ENCODE data around the gene MBD3L1. TPM values are rescaled to one million over a fixed set of nuclear protein-coding genes. Genes with fewer than 3 reads are reported as not detected.

The MBD3L1 gene
- polyA plus RNA-seq, 3 donors: not detected

GRCh38 chr19:8887364-8887763, 55.2 kb downstream of the MBD3L1 start:
- Mint-ChIP-seq H3K27me3 (ENCODE audit: low read depth in 3 of 3) (no peaks in the 10 kb centered on the region), H3K9me3 (peaks cover 0 to 9% (median 4%) of the 10 kb centered on the region in 7 donors), H3K27ac (no peak overlapping the region), H3K36me3 (no peaks in the 10 kb centered on the region), H3K4me1 (no peaks in the 10 kb centered on the region), H3K4me3 (no peak overlapping the region)
- Histone ChIP-seq H3K9ac (ENCODE audit: insufficient read depth, low read length, poor library complexity, severe bottlenecking) (no peak overlapping the region), H3K27ac (ENCODE audit: low read depth in 1 of 2, low read length in 2 of 2) (no peak overlapping the region), H3K79me2 (ENCODE audit: insufficient read depth, low read length) (no peaks in the 10 kb centered on the region), H3K4me2 (replicated peaks; ENCODE audit: extremely low read depth, low read length, poor library complexity, severe bottlenecking) (no peak overlapping the region), H3K27me3 (ENCODE audit: control insufficient read depth in 2 of 2, insufficient read depth in 2 of 2, low read length in 2 of 2) (no peaks in the 10 kb centered on the region), H2AFZ (ENCODE audit: insufficient read depth, low read depth, low read length, poor library complexity, severe bottlenecking) (no peak overlapping the region), H4K20me1 (ENCODE audit: insufficient read depth, low read length) (no peaks in the 10 kb centered on the region), H3K36me3 (replicated peaks in 1 of 2; ENCODE audit: control insufficient read depth in 1 of 2, insufficient read depth in 2 of 2, low read length in 2 of 2) (no peaks in the 10 kb centered on the region), H3K4me3 (replicated peaks in 1 of 3; ENCODE audit: low read depth in 2 of 3, low read length in 3 of 3) (no peak overlapping the region), H3K9me3 (replicated peaks in 1 of 2; ENCODE audit: control insufficient read depth in 1 of 2, insufficient read depth in 1 of 2, low read length in 2 of 2) (peaks cover 6 to 13% of the 10 kb centered on the region in 2 donors), H3K4me1 (ENCODE audit: control insufficient read depth in 1 of 2, insufficient read depth in 2 of 2, low read length in 2 of 2) (no peaks in the 10 kb centered on the region)
- intact Hi-C loops (cut with micrococcal nuclease): no loop called here
- WGBS (ENCODE audit: insufficient coverage): 85% methylated on average over 2 of the region's 2 CpGs
- no peak for DNase-seq
- TF ChIP-seq CTCF (IDR thresholded peaks at IDR 0.05): no peak

GRCh38 chr19:8890260-8890659, 58.1 kb downstream of the MBD3L1 start:
- Histone ChIP-seq H3K79me2 (ENCODE audit: insufficient read depth, low read length) (no peaks in the 10 kb centered on the region), H3K4me2 (replicated peaks; ENCODE audit: extremely low read depth, low read length, poor library complexity, severe bottlenecking) (no peak overlapping the region), H3K9ac (ENCODE audit: insufficient read depth, low read length, poor library complexity, severe bottlenecking) (no peak overlapping the region), H3K36me3 (replicated peaks in 1 of 2; ENCODE audit: control insufficient read depth in 1 of 2, insufficient read depth in 2 of 2, low read length in 2 of 2) (no peaks in the 10 kb centered on the region), H3K4me3 (replicated peaks in 1 of 3; ENCODE audit: low read depth in 2 of 3, low read length in 3 of 3) (no peak overlapping the region), H3K9me3 (replicated peaks in 1 of 2; ENCODE audit: control insufficient read depth in 1 of 2, insufficient read depth in 1 of 2, low read length in 2 of 2) (peaks cover 6 to 8% of the 10 kb centered on the region in 2 donors), H3K4me1 (ENCODE audit: control insufficient read depth in 1 of 2, insufficient read depth in 2 of 2, low read length in 2 of 2) (no peaks in the 10 kb centered on the region), H2AFZ (ENCODE audit: insufficient read depth, low read depth, low read length, poor library complexity, severe bottlenecking) (no peak overlapping the region), H3K27ac (ENCODE audit: low read depth in 1 of 2, low read length in 2 of 2) (no peak overlapping the region), H3K27me3 (ENCODE audit: control insufficient read depth in 2 of 2, insufficient read depth in 2 of 2, low read length in 2 of 2) (no peaks in the 10 kb centered on the region), H4K20me1 (ENCODE audit: insufficient read depth, low read length) (no peaks in the 10 kb centered on the region)
- no peaks in the 10 kb centered on the region for H3K4me1 Mint-ChIP-seq
- H3K27ac Mint-ChIP-seq: no peak overlapping the region
- TF ChIP-seq CTCF (IDR thresholded peaks at IDR 0.05): no peak
- no peaks in the 10 kb centered on the region for H3K27me3 Mint-ChIP-seq (ENCODE audit: low read depth in 3 of 3)
- no peak overlapping the region for H3K4me3 Mint-ChIP-seq
- no peaks in the 10 kb centered on the region for H3K36me3 Mint-ChIP-seq
- intact Hi-C loops (cut with micrococcal nuclease): no loop called here
- DNase-seq: no peak
- H3K9me3 Mint-ChIP-seq: peaks cover 0 to 3% (median 0%) of the 10 kb centered on the region in 7 donors

Other genes starting within 250 kb of the MBD3L1 start
- gene ADAMTS10, start 221.7 kb upstream of the MBD3L1 start, polyA plus RNA-seq: 1 to 10 TPM in 1 of 3 donors, not detected in 2; 2.3 TPM
- gene NFILZ, start 201.7 kb upstream of the MBD3L1 start, polyA plus RNA-seq: not detected
- gene ACTL9, start 133.6 kb upstream of the MBD3L1 start, polyA plus RNA-seq: not detected
- not detected for gene OR2Z1, start 110.7 kb upstream of the MBD3L1 start, polyA plus RNA-seq
- 10 to 100 TPM in 1 of 3 donors, 1 to 10 TPM in 2; 3.7 to 22.1 (median 5.6) TPM for gene ZNF558, start 73 bp upstream of the MBD3L1 start, polyA plus RNA-seq
- gene MUC16, start 178.0 kb downstream of the MBD3L1 start, polyA plus RNA-seq: not detected

All from CD14-positive monocyte (primary cell).